Endometrial microvascular endothelial cells (primary cell): ENCODE measurements around the gene WDR41. TPM values are rescaled to one million over a fixed set of nuclear protein-coding genes. Genes with fewer than 3 reads are reported as not detected.
"Not testable (repeated sequence)": the region's sequence is repeated elsewhere in the genome, so short reads cannot be mapped to it uniquely, and the experiment has no call there.

Experiments
- in situ Hi-C: cut with HindIII; loops from 2 replicates; pipeline ENCODE4 v1.10.0; 2017; ENCODE audit warnings: low sequenced_read_pairs, low pct_unique_long_range_greater_than_20kb; ENCODE audit errors: inconsistent ontology term
- total RNA-seq: library from RNA; depleted of rRNA; stranded (reverse); fragments of >200 nt; gene quantifications from one replicate; pipeline ENCODE4 v1.2.3, GENCODE V29; 2015; ENCODE audit errors: inconsistent ontology term

The WDR41 gene
- total RNA-seq, 1 donor from 2014 or later = 88.5 TPM

GRCh38 chr5:77418601-77419581, 73.2 kb downstream of the WDR41 start:
- in situ Hi-C loops = no loop called here

DNA sequence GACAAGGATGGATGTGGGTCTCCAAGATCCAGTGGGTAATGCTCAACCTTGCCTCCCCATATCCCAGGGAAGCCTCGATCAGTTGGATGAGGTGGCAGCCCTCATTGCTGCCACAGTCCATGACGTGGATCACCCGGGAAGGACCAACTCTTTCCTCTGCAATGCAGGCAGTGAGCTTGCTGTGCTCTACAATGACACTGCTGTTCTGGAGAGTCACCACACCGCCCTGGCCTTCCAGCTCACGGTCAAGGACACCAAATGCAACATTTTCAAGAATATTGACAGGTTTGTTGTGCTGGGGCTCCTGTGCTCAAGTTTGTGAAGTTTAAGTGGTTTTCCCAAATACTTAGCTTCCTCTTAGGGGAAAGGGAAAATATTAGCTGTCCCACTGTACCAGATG, 74.0 kb downstream of the WDR41 start:
- in situ Hi-C loops = no loop called here

DNA sequence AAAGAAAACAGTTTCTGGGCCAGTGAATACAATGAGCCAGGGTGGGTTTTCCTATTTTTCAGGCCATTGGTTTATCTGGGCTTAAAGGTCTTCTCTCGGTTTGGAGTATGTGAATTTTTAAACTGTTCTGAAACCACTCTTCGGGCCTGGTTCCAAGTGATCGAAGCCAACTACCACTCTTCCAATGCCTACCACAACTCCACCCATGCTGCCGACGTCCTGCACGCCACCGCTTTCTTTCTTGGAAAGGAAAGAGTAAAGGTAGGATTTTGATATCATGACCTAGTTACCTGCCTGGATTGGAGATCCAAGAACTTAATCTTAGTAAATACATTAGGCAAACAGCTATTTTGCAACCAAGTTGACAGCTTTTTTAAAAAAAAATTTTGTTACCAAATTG, 79.1 kb downstream of the WDR41 start:
- in situ Hi-C loops = no loop called here

- in situ Hi-C loops = no loop called here
Measured at GRCh38 chr5:77409870-77410621, 82.1 kb downstream of the WDR41 start.

DNA sequence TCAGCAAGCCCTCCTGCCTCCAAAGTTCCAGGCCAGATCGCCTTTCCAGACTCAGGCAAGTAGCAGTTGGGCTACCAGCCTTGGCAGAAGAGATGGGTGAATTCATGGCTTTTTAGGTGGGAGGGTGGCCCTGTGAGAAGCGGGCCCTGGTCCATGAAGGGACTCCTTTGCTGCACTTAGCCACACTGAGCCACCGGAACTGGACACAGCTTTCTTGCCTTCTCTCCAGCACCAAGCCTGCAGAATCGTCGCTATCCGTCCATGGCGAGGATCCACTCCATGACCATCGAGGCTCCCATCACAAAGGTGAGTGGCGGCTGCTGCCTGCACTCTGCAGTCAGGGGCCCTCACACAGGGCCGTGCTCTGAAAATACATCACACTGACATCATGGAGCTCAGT, 85.0 kb downstream of the WDR41 start:
- in situ Hi-C loops = no loop called here

DNA sequence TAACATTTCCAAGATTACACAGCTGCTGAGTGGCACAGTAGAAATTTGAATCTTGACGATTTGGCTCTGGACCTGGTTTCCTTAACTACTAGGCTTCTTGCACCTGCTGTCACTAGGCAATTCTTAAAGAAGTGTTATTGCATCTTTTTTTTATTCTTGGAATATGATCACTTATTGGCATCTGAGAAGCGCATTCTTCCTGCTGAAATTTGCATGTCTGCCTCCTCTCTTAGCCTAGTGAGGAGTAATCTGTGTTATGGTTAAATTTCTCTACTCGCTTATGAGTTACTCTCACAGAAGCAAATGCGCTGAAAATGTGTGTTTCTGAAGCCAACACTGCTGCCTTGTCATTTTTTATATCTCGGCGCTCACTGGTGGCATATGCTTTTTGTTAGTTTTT, 89.3 kb downstream of the WDR41 start:
- in situ Hi-C loops = no loop called here

- in situ Hi-C loops = no loop called here
Measured at GRCh38 chr5:77400645-77401044, 91.5 kb downstream of the WDR41 start.

DNA sequence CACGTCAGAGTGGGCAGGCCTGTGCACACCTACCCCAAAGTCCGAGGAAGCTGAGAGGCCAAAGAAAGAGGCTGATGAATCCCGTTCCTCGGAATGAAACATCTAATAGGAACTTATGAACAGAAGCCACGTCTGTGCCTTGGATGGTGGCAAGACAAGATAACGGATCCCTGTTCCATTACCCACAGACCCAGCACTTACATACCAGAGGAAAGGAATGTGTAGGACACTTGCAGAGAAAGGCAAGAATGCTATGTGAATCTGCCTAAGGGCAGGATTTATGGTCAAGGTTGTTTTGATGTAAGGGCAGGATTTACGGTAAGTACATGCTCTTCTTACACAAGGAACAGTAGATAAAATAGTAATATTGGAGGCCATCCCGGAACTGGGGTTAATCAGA, 93.2 kb downstream of the WDR41 start:
- in situ Hi-C loops = no loop called here

- in situ Hi-C loops = no loop called here
Measured at GRCh38 chr5:77398458-77398857, 93.7 kb downstream of the WDR41 start.

GRCh38 chr5:77397686-77398292, 94.3 kb downstream of the WDR41 start:
- in situ Hi-C loops = no loop called here

DNA sequence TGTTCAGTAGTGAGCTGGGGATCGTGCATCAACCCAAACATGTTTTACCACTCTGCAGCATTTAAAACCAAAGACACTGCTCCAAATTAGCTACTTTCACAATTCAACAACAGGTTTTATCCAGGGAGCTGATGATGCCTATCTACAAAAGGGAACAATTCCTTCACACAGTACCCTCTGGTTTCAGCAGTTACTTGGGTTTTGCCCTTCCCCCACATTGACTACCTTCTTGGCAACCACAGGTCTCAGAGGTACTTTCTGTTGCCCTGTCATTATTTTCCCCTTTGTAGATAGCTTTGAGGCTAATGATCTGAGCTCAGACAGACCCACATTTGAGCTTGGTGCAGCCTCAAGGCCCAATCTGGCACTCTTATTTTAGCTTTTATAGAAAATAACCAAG, 96.1 kb downstream of the WDR41 start:
- in situ Hi-C loops = no loop called here

DNA sequence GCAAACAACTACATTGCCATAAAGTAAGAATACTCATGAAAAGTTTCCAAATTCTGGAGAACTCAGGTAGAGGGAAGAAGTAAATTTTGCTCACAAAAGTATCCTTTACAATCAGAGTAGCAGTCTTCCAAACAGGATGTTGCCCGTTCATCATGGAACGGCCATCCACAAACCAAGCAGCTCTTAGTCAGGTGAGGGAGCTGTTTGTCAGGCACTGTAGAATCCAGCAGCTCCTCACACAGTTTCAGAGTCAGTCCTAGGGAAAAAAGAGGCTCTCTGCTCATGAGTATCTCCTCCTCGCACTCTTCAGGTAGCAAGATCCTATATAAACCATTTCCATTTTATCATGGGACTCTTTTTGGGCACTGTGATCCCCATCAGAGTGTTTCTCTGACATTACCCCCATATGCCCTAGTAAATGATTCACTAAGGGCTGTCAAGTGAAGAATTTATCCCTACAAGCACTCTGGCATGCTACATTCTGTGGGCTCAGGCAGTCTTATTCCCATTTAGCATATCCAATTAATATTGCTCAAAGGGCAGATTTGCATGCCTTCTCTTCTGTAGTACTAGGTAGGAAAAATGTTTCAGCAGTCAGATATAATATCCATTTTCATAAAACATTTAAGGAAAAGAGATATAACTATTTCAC, 97.9 kb downstream of the WDR41 start:
- in situ Hi-C loops = no loop called here

GRCh38 chr5:77391240-77391765, 100.8 kb downstream of the WDR41 start:
- in situ Hi-C loops = no loop called here

GRCh38 chr5:77390795-77391194, 101.3 kb downstream of the WDR41 start:
- in situ Hi-C loops = no loop called here

DNA sequence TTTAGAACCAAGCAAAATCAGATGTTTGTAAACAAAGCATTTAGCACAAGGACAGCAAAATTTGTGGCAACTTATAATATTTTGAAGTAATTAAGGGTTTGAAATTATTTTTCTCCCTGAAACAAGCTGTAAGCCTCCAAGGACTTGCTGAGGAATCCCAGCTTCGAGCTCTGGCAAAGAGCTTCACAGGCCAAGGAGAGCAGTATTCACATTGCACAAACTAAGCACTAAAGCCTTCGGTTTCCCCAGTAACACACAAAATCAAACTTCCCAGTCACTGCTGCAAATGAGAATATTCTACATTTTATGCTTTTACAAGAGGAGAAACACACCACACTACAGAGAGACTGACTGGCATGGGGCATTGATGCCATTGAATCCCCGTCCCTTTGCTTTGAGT, 101.9 kb downstream of the WDR41 start:
- in situ Hi-C loops = no loop called here

GRCh38 chr5:77389746-77390145, 102.4 kb downstream of the WDR41 start:
- in situ Hi-C loops = no loop called here

DNA sequence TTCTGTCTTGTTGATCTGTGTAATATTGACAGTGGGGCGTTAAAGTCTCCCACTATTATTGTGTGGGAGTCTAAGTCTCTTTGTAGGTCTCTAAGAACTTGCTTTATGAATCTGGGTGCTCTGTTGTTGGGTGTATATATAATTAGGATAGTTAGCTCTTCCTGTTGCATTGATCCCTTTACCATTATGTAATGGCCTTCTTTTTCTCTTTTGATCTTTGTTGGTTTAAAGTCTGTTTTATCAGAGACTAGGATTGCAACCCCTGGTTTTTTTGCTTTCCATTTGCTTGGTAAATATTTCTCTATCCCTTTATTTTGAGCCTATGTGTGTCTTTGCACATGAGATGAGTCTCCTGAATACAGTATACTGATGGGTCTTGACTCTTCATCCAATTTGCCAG, 105.8 kb downstream of the WDR41 start:
- in situ Hi-C loops = not testable (repeated sequence)

DNA sequence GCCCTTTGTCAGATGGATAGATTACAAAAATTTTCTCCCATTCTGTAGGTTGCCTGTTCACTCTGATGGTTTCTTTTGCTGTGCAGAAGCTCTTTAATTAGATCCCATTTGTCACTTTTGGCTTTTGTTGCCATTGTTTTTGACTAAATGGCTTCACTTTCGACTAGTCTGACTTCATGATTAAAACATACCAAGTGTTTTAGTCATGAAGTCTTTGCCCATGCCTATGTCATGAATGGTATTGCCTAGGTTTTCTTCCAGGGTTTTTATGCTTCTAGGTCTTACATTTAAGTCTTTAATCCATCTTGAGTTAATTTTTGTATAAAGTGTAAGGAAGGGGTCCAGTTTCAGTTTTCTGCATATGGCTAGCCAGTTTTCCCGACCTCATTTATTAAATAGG, 108.8 kb downstream of the WDR41 start:
- in situ Hi-C loops = not testable (repeated sequence)
